HK-2 (cell line): ENCODE results near the gene ZNF410.

Source experiments
- DNase-seq: peaks from one replicate; pipeline ENCODE4 v3.0.0-alpha.2; 2018; ENCODE audit not compliant: unreplicated experiment

Gene ZNF410

GRCh38 chr14:73955674-73956073 is 69.0 kb downstream of the ZNF410 start:
- no peak for DNase-seq

DNA sequence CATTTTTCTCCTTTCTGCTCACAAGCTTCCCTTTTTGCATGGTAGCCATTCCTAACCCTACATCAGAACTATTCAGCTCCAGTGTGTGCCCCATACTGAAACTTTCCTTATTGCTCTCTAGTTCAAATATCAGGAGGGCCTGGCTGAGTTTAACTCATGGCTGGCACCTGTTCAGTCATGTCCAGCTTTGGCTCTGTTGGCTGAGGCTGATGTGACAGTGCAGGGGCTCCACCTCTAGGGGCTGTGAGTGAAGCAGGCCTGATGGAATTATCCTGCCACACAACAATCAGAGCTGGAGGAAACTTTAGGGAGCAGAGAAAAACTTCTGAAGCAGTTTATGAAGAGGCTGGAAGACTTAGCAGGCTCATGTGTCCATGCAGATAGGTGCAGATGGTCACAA is 71.9 kb downstream of the ZNF410 start:
- DNase-seq: no peak

- DNase-seq: no peak
Measured at GRCh38 chr14:73961192-73961591, 74.5 kb downstream of the ZNF410 start.

DNA sequence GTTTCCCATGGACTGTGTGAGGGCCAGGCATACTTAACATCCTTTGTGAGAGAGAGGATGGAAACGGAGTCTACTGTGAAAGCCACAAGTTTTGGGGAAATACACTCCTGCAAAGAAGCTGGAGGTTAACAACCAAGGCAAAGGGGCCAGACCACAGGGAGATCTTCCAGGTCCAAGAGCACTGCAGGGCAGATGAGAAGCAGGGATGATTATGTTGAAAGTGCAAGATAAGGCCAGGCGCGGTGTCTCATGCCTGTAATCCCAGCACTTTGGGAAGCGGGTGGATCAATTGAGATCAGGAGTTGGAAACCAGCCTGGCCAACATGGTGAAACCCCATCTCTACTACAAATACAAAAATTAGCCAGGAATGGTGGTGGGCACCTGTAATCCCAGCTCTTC is 78.6 kb downstream of the ZNF410 start:
- no peak for DNase-seq

DNA sequence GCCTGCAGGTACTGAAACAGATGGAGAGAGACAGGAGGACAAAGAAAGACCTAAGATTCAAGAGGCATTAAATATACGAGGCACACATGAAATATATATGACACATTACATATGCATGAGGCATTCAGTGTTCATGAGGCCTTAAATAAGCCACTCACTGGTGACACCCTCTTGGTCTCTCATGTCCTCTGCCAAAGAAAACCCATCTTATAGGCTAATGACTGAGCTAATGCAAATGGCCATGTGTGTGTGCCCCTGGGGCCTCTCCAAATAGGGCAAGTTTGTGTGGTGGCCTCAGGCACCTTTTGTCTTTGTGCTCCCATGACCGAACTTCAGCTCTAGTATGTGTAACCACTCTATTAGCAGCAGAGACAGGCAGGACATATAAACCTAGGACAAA is 82.2 kb downstream of the ZNF410 start:
- no peak for DNase-seq

DNA sequence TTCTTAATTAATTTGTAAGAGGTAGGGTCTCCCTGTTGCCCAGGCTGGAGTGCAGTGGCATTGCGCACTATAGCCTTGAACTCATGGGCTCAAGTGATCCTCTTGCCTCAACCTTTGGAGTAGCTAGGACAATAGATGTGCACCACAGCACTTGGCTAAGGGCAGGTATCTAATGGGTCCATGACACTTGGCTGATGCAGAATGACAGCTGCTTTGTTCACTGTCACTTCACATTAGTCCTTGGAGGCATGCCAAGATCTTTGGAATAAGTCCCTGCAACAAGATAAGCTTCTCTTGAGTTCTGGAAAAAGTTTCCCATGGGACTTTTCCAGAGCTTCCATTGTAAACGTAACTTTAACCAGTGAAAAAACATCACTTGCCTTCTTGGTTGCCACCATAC is 86.8 kb downstream of the ZNF410 start:
- DNase-seq: no peak

DNA sequence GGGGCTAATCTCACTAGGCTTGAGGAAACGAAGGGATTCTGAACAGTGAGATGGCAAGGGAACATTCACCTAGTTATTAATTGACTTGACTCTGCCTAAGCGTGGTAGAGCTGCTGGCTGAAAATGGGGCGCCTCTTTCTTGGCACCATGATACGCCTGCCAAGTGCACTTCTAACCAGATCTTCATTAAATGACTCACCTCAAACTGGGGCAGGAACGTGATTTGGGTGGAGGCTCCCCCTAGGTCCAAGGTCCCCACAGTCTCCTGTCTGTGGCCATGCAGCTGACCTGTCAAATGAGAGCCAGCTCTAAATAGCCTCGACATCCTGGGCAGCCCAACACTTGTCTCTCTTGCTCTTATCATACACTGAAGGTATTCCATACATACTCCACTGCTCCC is 89.5 kb downstream of the ZNF410 start:
- DNase-seq: no peak

- DNase-seq: no peak
Measured at GRCh38 chr14:73977896-73978295, 91.2 kb downstream of the ZNF410 start.
